Measurements from ENCODE around the gene B3GAT3.
"Not testable (repeated sequence)": the region's sequence is repeated elsewhere in the genome, so short reads cannot be mapped to it uniquely, and the experiment has no call there.

B3GAT3 gene

GRCh38 chr11:62585356-62585755 is 36.4 kb downstream of the B3GAT3 start:
- not testable (repeated sequence) for H3K27ac Mint-ChIP-seq
- peaks cover 13% of the 10 kb centered on the region for H3K36me3 Mint-ChIP-seq (ENCODE audit: low read depth)

GRCh38 chr11:62581735-62582134 is 40.1 kb downstream of the B3GAT3 start:
- peaks cover 15% of the 10 kb centered on the region for H3K36me3 Mint-ChIP-seq (ENCODE audit: low read depth)

More at GRCh38 chr11:62585356-62585755, 36.4 kb downstream of the B3GAT3 start:
- not testable (repeated sequence) for H3K9me3 Mint-ChIP-seq; H3K4me1 Mint-ChIP-seq (ENCODE audit: low read depth); H3K4me3 Mint-ChIP-seq; H3K27me3 Mint-ChIP-seq (ENCODE audit: low read depth)

GRCh38 chr11:62580959-62581715 is 40.6 kb downstream of the B3GAT3 start:
- Mint-ChIP-seq H3K4me3 (no peak overlapping the region), H3K27ac (no peak overlapping the region), H3K9me3 (no peaks in the 10 kb centered on the region), H3K27me3 (ENCODE audit: low read depth) (no peaks in the 10 kb centered on the region), H3K4me1 (ENCODE audit: low read depth) (peaks cover 3% of the 10 kb centered on the region), H3K36me3 (ENCODE audit: low read depth) (peaks cover 20% of the 10 kb centered on the region)

More at GRCh38 chr11:62581735-62582134, 40.1 kb downstream of the B3GAT3 start:
- H3K9me3 Mint-ChIP-seq; H3K27ac Mint-ChIP-seq; H3K27me3 Mint-ChIP-seq (ENCODE audit: low read depth); H3K4me1 Mint-ChIP-seq (ENCODE audit: low read depth); H3K4me3 Mint-ChIP-seq: not testable (repeated sequence)

GRCh38 chr11:62579252-62579651 is 42.5 kb downstream of the B3GAT3 start:
- H3K27me3 Mint-ChIP-seq (ENCODE audit: low read depth): no peaks in the 10 kb centered on the region
- peaks cover 20% of the 10 kb centered on the region for H3K36me3 Mint-ChIP-seq (ENCODE audit: low read depth)
- no peaks in the 10 kb centered on the region for H3K9me3 Mint-ChIP-seq
- H3K27ac Mint-ChIP-seq: no peak overlapping the region
- H3K4me1 Mint-ChIP-seq (ENCODE audit: low read depth): peaks cover 14% of the 10 kb centered on the region
- no peak overlapping the region for H3K4me3 Mint-ChIP-seq

GRCh38 chr11:62578541-62578940 is 43.2 kb downstream of the B3GAT3 start:
- Mint-ChIP-seq H3K36me3 (ENCODE audit: low read depth) (peaks cover 20% of the 10 kb centered on the region), H3K27me3 (ENCODE audit: low read depth) (no peaks in the 10 kb centered on the region), H3K9me3 (no peaks in the 10 kb centered on the region), H3K4me1 (ENCODE audit: low read depth) (peaks cover 14% of the 10 kb centered on the region), H3K27ac (no peak overlapping the region), H3K4me3 (no peak overlapping the region)

GRCh38 chr11:62577046-62577714 is 44.6 kb downstream of the B3GAT3 start:
- peak overlapping the region; percentile 1 for H3K27ac Mint-ChIP-seq
- no peak overlapping the region for H3K4me3 Mint-ChIP-seq
- H3K4me1 Mint-ChIP-seq (ENCODE audit: low read depth): peaks cover 24% of the 10 kb centered on the region
- H3K27me3 Mint-ChIP-seq (ENCODE audit: low read depth): no peaks in the 10 kb centered on the region
- H3K9me3 Mint-ChIP-seq: no peaks in the 10 kb centered on the region
- peaks cover 32% of the 10 kb centered on the region for H3K36me3 Mint-ChIP-seq (ENCODE audit: low read depth)

- no peaks in the 10 kb centered on the region for H3K9me3 Mint-ChIP-seq
- H3K36me3 Mint-ChIP-seq (ENCODE audit: low read depth): peaks cover 38% of the 10 kb centered on the region
- peak overlapping the region; percentile 100 for H3K4me3 Mint-ChIP-seq
- H3K27ac Mint-ChIP-seq: peak overlapping the region; percentile 56
- peaks cover 35% of the 10 kb centered on the region for H3K4me1 Mint-ChIP-seq (ENCODE audit: low read depth)
- no peaks in the 10 kb centered on the region for H3K27me3 Mint-ChIP-seq (ENCODE audit: low read depth)
These were observed 45.9 kb downstream of the B3GAT3 start for GRCh38 chr11:62575837-62576236.

- H3K9me3 Mint-ChIP-seq: no peaks in the 10 kb centered on the region
These were observed 46.6 kb downstream of the B3GAT3 start for GRCh38 chr11:62575156-62575555.

GRCh38 chr11:62574363-62575071 is 47.3 kb downstream of the B3GAT3 start:
- peak overlapping the region; percentile 92 for H3K27ac Mint-ChIP-seq
- H3K36me3 Mint-ChIP-seq (ENCODE audit: low read depth): peaks cover 45% of the 10 kb centered on the region
- H3K9me3 Mint-ChIP-seq: no peaks in the 10 kb centered on the region
- peak overlapping the region; percentile 100 for H3K4me3 Mint-ChIP-seq
- no peaks in the 10 kb centered on the region for H3K27me3 Mint-ChIP-seq (ENCODE audit: low read depth)
- H3K4me1 Mint-ChIP-seq (ENCODE audit: low read depth): peaks cover 43% of the 10 kb centered on the region

More at GRCh38 chr11:62575156-62575555, 46.6 kb downstream of the B3GAT3 start:
- peaks cover 40% of the 10 kb centered on the region for H3K36me3 Mint-ChIP-seq (ENCODE audit: low read depth)
- H3K27me3 Mint-ChIP-seq (ENCODE audit: low read depth): no peaks in the 10 kb centered on the region
- peaks cover 39% of the 10 kb centered on the region for H3K4me1 Mint-ChIP-seq (ENCODE audit: low read depth)
- peak overlapping the region; percentile 100 for H3K4me3 Mint-ChIP-seq
- H3K27ac Mint-ChIP-seq: peak overlapping the region; percentile 92

- Mint-ChIP-seq H3K4me3 (peak within 1 kb of the TSS; percentile 100), H3K4me1 (ENCODE audit: low read depth) (peaks cover 44% of the 10 kb centered on the region), H3K36me3 (ENCODE audit: low read depth) (peaks cover 48% of the 10 kb centered on the region), H3K27me3 (ENCODE audit: low read depth) (no peaks in the 10 kb centered on the region), H3K27ac (peak within 1 kb of the TSS; percentile 92), H3K9me3 (no peaks in the 10 kb centered on the region)
These were observed 48.0 kb downstream of the B3GAT3 start, which contains the start of gene EEF1G for GRCh38 chr11:62573592-62574362. Gene EEF1G, minus strand, starts transcription at chr11:62573891. Its CDS starts 49 bp downstream, at chr11:62573842.

- no peaks in the 10 kb centered on the region for H3K9me3 Mint-ChIP-seq
- peaks cover 50% of the 10 kb centered on the region for H3K36me3 Mint-ChIP-seq (ENCODE audit: low read depth)
- H3K27ac Mint-ChIP-seq: peak overlapping the region; percentile 92
- H3K4me3 Mint-ChIP-seq: peak overlapping the region; percentile 100
- peaks cover 44% of the 10 kb centered on the region for H3K4me1 Mint-ChIP-seq (ENCODE audit: low read depth)
- H3K27me3 Mint-ChIP-seq (ENCODE audit: low read depth): no peaks in the 10 kb centered on the region
These were observed 48.7 kb downstream of the B3GAT3 start for GRCh38 chr11:62573006-62573591.

- Mint-ChIP-seq H3K4me3 (peak overlapping the region; percentile 100), H3K27ac (peak overlapping the region; percentile 92), H3K9me3 (no peaks in the 10 kb centered on the region), H3K36me3 (ENCODE audit: low read depth) (peaks cover 50% of the 10 kb centered on the region), H3K4me1 (ENCODE audit: low read depth) (peaks cover 44% of the 10 kb centered on the region), H3K27me3 (ENCODE audit: low read depth) (no peaks in the 10 kb centered on the region)
These were observed 49.4 kb downstream of the B3GAT3 start for GRCh38 chr11:62572431-62572830.

- Mint-ChIP-seq H3K4me1 (ENCODE audit: low read depth) (peaks cover 51% of the 10 kb centered on the region), H3K36me3 (ENCODE audit: low read depth) (peaks cover 53% of the 10 kb centered on the region), H3K27ac (peak overlapping the region; percentile 27), H3K4me3 (peak overlapping the region; percentile 100)
- not testable (repeated sequence) for H3K27me3 Mint-ChIP-seq (ENCODE audit: low read depth); H3K9me3 Mint-ChIP-seq
These were observed 50.3 kb downstream of the B3GAT3 start for GRCh38 chr11:62571493-62571892.

- H3K4me3 Mint-ChIP-seq: peak overlapping the region; percentile 52
- H3K27ac Mint-ChIP-seq: peak overlapping the region; percentile 32
- H3K36me3 Mint-ChIP-seq (ENCODE audit: low read depth): peaks cover 54% of the 10 kb centered on the region
- H3K9me3 Mint-ChIP-seq; H3K27me3 Mint-ChIP-seq (ENCODE audit: low read depth): not testable (repeated sequence)
- peaks cover 52% of the 10 kb centered on the region for H3K4me1 Mint-ChIP-seq (ENCODE audit: low read depth)
These were observed 50.9 kb downstream of the B3GAT3 start for GRCh38 chr11:62570903-62571302.
